ENCODE data around the gene GTF2IRD1.
A peak's percentile ranks its signal among the peaks of the same experiment; 100 is the strongest.
"Not testable (repeated sequence)": the region's sequence is repeated elsewhere in the genome, so short reads cannot be mapped to it uniquely, and the experiment has no call there.

Gene GTF2IRD1

GRCh38 chr7:74418538-74418937 is 35.2 kb upstream of the GTF2IRD1 start:
- TF ChIP-seq, protein P1, sequence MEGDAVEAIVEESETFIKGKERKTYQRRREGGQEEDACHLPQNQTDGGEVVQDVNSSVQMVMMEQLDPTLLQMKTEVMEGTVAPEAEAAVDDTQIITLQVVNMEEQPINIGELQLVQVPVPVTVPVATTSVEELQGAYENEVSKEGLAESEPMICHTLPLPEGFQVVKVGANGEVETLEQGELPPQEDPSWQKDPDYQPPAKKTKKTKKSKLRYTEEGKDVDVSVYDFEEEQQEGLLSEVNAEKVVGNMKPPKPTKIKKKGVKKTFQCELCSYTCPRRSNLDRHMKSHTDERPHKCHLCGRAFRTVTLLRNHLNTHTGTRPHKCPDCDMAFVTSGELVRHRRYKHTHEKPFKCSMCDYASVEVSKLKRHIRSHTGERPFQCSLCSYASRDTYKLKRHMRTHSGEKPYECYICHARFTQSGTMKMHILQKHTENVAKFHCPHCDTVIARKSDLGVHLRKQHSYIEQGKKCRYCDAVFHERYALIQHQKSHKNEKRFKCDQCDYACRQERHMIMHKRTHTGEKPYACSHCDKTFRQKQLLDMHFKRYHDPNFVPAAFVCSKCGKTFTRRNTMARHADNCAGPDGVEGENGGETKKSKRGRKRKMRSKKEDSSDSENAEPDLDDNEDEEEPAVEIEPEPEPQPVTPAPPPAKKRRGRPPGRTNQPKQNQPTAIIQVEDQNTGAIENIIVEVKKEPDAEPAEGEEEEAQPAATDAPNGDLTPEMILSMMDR (IDR thresholded peaks at IDR 0.05; ENCODE audit: insufficient read depth, low read depth, low read length, missing control alignments) = no peak
- no peak overlapping the region for H3K4me3 ChIP-seq (ENCODE audit: low read length)
- no peak for DNase-seq (ENCODE audit: low read depth)

- not testable (repeated sequence) for DNase-seq (ENCODE audit: low read depth); H3K4me3 ChIP-seq (ENCODE audit: low read length)
These were observed 34.5 kb upstream of the GTF2IRD1 start for GRCh38 chr7:74419232-74419631.

GRCh38 chr7:74420006-74420405 is 33.7 kb upstream of the GTF2IRD1 start:
- no peak for DNase-seq (ENCODE audit: low read depth)
- TF ChIP-seq, protein P1 (IDR thresholded peaks at IDR 0.05; ENCODE audit: insufficient read depth, low read depth, low read length, missing control alignments) = no peak
- no peak overlapping the region for H3K4me3 ChIP-seq (ENCODE audit: low read length)

DNA sequence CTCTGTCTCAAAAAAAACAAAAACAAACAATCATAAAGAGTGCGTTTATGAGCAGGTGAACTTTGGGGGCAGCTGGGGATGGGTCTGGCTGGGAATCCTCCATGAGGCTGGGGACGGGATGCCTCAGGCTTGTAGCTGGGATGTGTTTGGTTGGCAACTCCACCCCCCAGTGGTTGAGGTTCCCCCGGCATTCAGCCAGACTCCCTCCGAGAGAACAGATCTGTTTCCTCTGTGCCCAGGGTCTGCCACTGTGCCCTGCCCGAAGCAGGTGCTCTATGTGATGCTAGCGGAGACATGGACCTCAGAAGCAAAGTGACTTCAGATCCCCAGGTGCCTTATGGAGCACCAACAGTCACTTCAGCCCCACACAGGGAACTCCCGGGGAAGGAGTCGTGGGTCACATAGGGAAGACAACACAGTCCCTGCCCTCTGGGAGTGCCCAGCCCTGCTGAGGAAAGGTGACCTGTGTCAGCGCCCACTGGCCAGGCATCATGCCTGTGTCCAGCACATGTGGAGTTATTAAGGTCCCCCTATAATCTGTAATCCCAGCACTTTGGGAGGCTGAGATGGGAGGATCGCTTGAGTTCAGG is 29.3 kb upstream of the GTF2IRD1 start:
- H3K4me3 ChIP-seq (ENCODE audit: low read length) = no peak overlapping the region
- TF ChIP-seq, protein P1 (IDR thresholded peaks at IDR 0.05; ENCODE audit: insufficient read depth, low read depth, low read length, missing control alignments) = no peak
- no peak for DNase-seq (ENCODE audit: low read depth)

- H3K4me3 ChIP-seq (ENCODE audit: low read length) = no peak overlapping the region
- TF ChIP-seq, protein P1 (IDR thresholded peaks at IDR 0.05; ENCODE audit: insufficient read depth, low read depth, low read length, missing control alignments) = no peak
- no peak for DNase-seq (ENCODE audit: low read depth)
These were observed 25.7 kb upstream of the GTF2IRD1 start for GRCh38 chr7:74428023-74428422.

DNA sequence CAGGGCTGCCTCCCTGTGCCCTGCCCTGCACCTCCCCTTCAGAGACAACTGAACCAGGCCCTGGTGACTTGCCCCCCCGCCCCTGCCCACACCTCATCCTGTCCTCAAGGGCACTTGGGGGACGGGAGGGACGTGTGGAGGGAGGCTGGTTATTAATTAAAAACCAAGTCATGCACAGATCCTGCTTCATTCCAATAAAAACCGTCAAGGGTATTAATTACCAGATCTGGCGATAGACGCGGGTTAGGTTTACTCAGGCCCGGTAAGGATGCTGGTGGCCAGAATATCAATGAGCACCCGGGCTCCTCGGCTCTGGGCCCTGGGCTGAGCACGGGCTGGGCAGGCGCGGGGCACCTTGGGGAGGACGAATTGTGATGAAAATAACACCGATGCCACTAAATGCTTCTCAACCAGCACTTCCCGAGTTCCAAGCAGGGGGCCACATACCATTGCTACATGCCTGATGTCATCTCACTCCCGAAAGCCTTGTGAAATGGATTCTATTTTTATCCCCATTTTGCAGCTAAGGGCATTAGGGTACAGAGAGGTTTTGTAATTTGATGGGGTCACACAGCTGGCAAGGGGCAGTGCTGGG is 24.5 kb upstream of the GTF2IRD1 start:
- DNase-seq (ENCODE audit: low read depth) = no peak
- TF ChIP-seq, protein P1 (IDR thresholded peaks at IDR 0.05; ENCODE audit: insufficient read depth, low read depth, low read length, missing control alignments) = no peak
- no peak overlapping the region for H3K4me3 ChIP-seq (ENCODE audit: low read length)

GRCh38 chr7:74430409-74430808 is 23.3 kb upstream of the GTF2IRD1 start:
- DNase-seq (ENCODE audit: low read depth) = peak; percentile 27
- not testable (repeated sequence) for H3K4me3 ChIP-seq (ENCODE audit: low read length)

DNA sequence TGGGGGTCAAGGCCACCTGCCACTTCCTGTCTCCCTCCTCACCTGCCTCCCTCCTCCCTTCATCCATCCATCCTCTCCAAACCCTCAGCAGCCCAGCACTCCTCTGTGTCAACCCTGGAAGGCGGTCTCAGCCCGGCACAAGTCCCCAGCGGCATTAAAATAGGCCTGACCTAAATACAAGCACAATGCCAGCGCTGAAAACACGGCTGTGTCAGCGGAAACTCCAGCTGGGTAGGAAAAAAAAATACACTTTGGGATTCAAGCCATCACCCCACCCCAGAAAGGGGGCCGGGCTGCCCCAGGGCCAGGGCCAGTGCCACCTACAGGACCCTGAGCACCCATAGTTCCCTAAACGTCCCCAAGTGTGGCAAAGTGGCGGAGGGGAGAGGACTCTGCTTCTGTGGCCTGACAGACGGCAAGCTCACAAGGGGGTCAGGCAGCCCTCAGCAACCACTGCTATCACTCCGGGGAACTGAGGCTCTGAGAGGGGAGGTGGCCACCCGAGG is 22.7 kb upstream of the GTF2IRD1 start:
- no peak for DNase-seq (ENCODE audit: low read depth)
- H3K4me3 ChIP-seq (ENCODE audit: low read length) = no peak overlapping the region
- TF ChIP-seq, protein P1 (IDR thresholded peaks at IDR 0.05; ENCODE audit: insufficient read depth, low read depth, low read length, missing control alignments) = no peak

- DNase-seq (ENCODE audit: low read depth); H3K4me3 ChIP-seq (ENCODE audit: low read length): not testable (repeated sequence)
These were observed 16.5 kb upstream of the GTF2IRD1 start for GRCh38 chr7:74437291-74437571.

Measured in epithelial cell of esophagus (primary cell).